HG03139 (cell line): ENCODE data around the gene TRAF6.
A peak's percentile ranks its signal among the peaks of the same experiment; 100 is the strongest.

ENCODE experiments used
- ATAC-seq: cut with Tn5 transposase; IDR thresholded peaks from one replicate; pipeline ENCODE4 v1.9.1; 2021; ENCODE audit not compliant: unreplicated experiment

Gene TRAF6

DNA sequence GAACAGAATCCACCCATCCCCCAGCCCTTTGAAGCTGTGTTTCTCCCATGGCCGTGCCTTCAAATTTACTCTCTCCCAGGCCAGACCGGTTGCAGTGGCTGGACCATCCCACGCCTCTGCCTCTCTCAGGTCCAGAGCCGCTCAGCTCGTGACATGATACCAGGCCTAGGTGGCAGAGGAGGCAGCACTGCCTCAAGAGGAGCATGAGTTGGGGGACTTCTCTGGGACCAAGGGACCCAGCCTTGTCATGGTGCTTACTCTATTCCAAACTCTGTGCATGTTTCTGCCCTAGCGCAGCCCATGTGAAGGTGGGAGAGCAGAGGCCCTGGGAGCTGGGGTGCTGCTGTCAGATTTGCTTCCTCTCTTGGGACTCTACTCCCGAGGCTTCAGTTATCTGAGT is 51.0 kb downstream of the TRAF6 start:
- no peak for ATAC-seq

GRCh38 chr11:36458129-36458915 is 51.8 kb downstream of the TRAF6 start:
- no peak for ATAC-seq

DNA sequence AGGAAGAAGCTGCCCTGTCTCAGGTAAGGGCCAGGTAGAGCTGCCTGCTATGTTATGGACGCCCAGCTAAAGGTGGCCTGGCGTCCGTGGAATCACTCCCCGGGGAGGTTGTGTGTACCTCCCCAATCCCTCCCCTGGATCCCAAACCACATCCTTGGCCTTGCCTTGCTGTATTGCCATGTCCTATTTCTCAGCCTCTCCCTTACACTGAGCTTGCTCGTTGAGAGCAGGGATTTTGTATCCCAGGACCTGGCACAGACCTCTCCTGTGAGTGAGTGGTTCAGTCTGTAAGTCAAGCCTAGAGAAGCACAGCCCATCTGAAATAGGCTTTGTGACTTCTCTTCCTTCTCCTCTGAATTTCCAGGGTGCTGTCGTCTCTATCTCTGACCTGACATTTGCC is 53.9 kb downstream of the TRAF6 start:
- ATAC-seq: no peak

DNA sequence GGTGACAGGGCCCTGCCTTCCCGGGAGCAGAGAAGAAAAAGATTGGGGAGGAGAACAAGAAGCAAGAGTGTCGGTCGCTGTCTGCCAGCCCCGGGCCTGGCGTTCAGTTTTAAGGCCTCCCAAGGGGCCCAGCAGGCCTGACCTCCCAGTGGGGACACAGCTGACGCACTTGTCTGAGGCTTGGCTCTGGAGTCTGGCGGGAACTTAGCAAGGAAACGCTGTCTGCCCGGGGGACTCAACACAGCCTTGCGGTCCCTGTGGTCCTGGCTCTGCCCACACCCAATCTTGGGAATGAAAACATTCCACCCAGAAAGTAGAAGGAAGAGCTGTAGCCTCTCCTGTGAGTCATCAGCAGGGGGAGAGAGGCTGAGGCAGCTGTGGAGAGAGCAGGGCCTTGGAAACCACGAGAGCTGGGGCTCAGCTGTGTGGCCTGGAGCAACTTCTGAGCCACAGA is 54.4 kb downstream of the TRAF6 start:
- no peak for ATAC-seq

DNA sequence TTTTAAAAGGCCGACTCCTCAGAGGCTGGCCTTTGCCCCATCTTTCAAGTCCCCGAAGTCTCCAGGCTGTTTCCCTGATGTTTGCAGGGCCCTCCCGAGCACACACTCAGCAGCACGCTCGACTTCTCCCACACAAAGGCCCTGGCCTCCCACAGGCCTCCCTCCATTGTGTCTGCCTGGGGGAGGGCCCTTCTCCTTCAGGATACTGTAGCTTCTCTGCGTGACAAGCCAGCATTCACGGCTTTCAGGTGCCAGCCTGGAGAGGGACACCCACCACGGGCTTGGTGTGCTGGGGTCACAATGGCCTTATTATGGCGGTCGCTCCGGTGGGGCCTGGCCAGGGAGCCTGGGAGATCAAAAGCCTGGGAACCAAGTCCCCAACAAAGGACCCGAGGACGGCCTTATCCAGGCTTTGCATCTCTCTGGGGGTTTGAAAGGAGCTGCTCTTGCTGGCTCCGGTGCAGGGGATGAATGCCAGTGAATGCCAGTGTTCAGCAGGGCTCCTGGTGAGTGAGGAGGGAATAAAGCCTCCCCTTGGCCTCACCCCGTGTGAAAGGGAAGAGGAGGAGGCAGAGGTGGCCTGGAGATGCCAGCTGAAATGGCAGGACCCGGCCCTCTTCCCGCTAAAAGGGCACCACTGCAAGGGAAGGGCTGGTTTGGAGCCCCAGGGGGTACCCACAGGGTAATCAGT is 55.0 kb downstream of the TRAF6 start:
- no peak for ATAC-seq

- ATAC-seq: no peak
Observed at GRCh38 chr11:36454551-36454940, 55.5 kb downstream of the TRAF6 start.

- ATAC-seq: no peak
Observed at GRCh38 chr11:36453678-36454077, 56.4 kb downstream of the TRAF6 start.

DNA sequence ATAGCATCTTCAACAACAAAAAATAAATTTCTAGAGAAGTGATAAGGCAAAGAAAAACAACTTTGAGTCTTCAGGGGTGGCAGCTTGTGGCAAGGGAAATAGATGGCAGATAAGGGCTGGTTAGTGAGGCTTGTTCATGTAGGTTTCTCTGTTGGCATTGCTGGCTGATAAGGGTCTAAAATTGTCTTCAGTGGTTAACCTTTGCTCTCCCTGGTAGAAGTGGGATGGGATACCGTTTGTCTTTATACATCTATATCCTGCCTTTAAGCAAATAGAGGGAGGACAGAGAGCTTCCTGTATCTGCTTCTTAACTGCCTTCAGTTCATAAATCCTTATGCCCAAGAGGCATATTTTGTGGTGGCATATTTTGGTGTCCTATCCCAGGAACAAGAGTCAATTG is 57.1 kb downstream of the TRAF6 start:
- ATAC-seq: no peak

DNA sequence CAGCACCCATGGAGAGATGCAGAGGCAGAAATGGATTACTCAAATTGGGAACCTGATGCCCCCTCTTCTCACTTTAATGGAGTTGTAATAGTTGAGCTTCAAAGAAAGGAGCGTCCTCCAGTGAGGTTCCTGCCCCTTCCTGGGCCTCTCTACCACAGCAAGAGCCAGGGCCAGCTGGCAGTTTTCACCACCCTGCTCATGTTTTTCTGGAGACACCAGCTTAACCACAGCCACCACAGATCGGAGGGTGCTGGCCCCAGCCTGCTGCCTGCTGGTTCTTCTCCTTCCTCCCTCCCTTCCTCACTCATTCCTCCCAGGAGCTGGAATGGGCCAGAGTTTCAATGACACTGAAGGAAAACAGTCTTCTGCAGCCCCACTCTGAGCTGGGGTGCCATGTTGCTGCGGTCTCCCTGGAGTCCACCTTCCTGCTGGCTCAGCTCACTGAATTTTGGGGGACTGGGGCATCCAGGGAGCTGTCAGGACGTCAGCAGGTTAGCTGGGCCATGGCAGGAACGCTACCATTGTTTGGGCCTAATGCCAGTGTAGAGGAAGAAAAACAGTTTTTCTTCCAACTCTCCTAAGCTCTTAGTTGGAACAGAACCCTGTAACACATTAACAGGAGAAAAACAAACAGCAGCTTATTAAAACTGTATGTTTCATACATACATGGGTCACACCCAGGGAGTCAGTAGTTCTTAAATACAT is 57.7 kb downstream of the TRAF6 start:
- ATAC-seq: no peak

DNA sequence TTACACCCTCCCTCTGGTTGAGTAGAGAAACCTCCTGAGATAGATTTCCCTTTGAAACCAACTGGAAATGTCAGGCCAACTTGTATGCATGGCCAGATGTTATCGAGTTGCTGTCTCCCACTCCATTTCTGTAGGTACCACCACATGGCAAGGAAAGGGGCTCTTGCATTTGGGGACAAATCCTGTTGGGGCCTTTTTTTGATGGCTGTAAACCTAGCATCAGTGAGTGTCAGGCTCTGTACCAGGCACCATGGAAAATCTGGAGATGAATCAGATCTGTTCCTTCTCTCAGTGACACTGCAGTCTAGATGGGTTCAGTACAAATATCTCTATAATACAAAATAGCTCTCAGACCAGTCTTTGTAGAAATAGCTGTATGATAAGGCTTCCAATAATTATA is 58.4 kb downstream of the TRAF6 start:
- ATAC-seq: no peak

DNA sequence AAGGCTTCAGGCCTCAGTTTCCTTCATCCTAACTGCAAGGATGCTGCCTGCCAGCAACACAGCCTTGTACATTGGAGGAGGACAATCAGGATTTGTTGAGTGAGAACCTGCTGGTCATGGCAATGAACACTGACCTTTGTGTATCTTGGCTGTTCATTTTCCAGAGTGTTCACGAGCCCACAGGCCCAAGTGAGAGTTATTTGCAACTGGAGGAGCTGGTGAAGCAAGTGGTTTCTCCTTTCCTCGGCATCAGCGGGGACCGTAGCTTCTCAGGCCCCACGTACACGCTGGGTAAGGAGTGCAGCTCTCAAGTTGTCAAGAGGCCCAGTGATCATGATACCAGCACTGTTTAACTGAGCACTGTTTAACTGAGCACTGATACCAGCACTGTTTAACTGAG is 59.0 kb downstream of the TRAF6 start:
- no peak for ATAC-seq

DNA sequence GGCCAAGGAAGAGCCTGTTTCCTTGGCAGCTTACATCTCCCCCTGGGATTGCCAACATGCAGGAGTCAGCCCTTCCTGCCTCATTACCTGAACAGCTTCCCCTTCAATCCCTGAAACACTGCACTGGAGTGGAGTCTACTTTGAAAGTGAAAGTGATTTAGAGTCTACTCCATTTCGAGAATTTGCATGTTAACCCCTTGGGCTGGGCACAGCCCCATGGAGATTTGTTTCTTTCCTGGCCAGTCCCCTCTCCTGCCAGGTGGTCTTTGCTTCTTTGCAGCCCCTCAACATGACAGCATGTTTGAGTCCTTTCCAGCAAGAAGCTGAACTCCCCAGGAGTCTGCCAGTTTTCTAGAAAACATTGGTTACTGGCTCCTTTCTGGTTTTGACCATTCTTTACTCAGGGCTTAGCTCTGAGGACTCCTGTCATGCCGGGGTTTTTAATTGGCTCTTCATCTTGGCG is 59.9 kb downstream of the TRAF6 start:
- peak; percentile 61 for ATAC-seq

- peak; percentile 18 for ATAC-seq
Observed at GRCh38 chr11:36449561-36450096, 60.4 kb downstream of the TRAF6 start.

DNA sequence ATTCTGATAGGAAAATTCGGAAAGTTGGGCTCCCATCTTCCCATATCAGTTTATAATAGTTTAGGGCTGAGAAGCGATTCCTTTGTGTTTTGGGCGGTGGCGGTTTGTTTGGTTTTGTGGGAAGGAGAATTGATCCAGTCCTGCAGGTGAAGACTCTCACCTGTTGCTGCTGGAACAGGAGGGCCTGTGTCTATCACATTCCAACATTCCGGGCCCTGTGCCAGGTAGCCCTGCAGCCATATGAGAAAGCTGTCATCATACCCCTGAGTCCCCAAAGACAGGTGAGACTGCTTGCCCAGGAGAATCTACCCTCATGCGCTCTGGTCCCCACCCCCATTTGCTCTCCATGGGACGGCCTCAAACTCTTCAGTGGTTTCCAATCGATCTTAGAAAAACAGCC is 62.1 kb downstream of the TRAF6 start:
- ATAC-seq: no peak

- ATAC-seq: no peak
Observed at GRCh38 chr11:36447514-36447913, 62.6 kb downstream of the TRAF6 start.

GRCh38 chr11:36446135-36446534 is 63.9 kb downstream of the TRAF6 start:
- ATAC-seq: no peak

DNA sequence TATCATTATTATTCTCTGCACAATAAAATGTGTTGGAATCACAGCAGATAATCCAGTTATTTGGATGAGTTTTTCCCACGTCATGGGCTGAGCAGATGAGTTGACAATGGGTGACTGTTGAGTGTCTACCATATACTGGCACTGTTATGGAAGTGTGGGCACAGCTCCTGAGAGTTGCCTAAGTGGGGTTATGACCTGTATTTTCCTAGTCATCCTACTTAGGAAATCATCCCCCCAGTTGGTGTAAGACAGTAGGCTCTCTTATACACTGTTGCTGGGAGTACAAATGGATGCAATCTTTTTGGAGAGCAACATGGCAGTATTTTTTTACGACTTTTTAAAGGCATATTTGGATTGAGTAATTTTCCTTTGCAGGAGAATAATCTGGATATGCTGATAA is 66.4 kb downstream of the TRAF6 start:
- ATAC-seq: no peak

- ATAC-seq: no peak
Observed at GRCh38 chr11:36441610-36442208, 68.4 kb downstream of the TRAF6 start.

DNA sequence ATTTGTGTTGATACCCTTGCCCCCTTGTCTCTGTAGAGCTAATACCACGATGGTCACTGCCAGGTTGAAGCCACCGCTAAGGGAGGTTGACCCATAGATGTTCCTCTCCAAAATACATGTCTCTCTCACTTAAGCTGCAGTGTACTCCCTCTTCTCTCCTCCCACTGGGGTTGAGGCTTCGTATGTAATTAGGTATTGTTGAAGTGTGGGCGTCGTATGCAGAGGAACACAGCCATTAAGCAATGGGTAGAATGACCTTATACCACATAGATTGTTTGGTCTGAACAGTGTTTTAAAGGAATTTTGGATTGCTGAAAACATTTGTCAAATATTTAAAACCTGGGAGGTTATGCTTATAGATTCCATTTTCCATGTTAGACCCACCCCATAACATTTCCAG is 71.9 kb downstream of the TRAF6 start:
- no peak for ATAC-seq

GRCh38 chr11:36437413-36437812 is 72.7 kb downstream of the TRAF6 start:
- no peak for ATAC-seq
